Suppressor macrophage treated with lipopolysaccharide for 1 hour (primary cell): ENCODE results near the gene UBE2D4.
"Not testable (repeated sequence)": the region's sequence is repeated elsewhere in the genome, so short reads cannot be mapped to it uniquely, and the experiment has no call there.

Experiments
- DNase-seq, 3 donors: peaks; one replicate each; pipeline ENCODE4 v3.0.0-alpha.2; 2020 to 2022

UBE2D4 gene

GRCh38 chr7:43914795-43915194, 11.4 kb upstream of the UBE2D4 start:
- DNase-seq = no peak

GRCh38 chr7:43915907-43916306, 10.3 kb upstream of the UBE2D4 start:
- DNase-seq = no peak

- DNase-seq = no peak
Measured at GRCh38 chr7:43921423-43921822, 4.8 kb upstream of the UBE2D4 start.

- no peak for DNase-seq
Measured at GRCh38 chr7:43922726-43923125, 3.5 kb upstream of the UBE2D4 start.

GRCh38 chr7:43926798-43927123, 525 bp downstream of the UBE2D4 start:
- DNase-seq = no peak

- no peak for DNase-seq
Measured at GRCh38 chr7:43927810-43928209, 1.6 kb downstream of the UBE2D4 start.

GRCh38 chr7:43929529-43930457, 3.6 kb downstream of the UBE2D4 start:
- DNase-seq = no peak

- no peak for DNase-seq
Measured at GRCh38 chr7:43931346-43931745, 5.1 kb downstream of the UBE2D4 start.

- no peak for DNase-seq
Measured at GRCh38 chr7:43933902-43934560, 7.8 kb downstream of the UBE2D4 start.

- DNase-seq = no peak
Measured at GRCh38 chr7:43937444-43937843, 11.2 kb downstream of the UBE2D4 start.

GRCh38 chr7:43938892-43939482, 12.8 kb downstream of the UBE2D4 start:
- DNase-seq = no peak

GRCh38 chr7:43942250-43942649, 16.0 kb downstream of the UBE2D4 start:
- DNase-seq = no peak

- DNase-seq = no peak
Measured at GRCh38 chr7:43942997-43943396, 16.8 kb downstream of the UBE2D4 start.

GRCh38 chr7:43943417-43944187, 17.4 kb downstream of the UBE2D4 start:
- no peak for DNase-seq

GRCh38 chr7:43944286-43944685, 18.1 kb downstream of the UBE2D4 start:
- DNase-seq = no peak

GRCh38 chr7:43952028-43952427, 25.8 kb downstream of the UBE2D4 start:
- DNase-seq = no peak

- DNase-seq = no peak
Measured at GRCh38 chr7:43953071-43953470, 26.8 kb downstream of the UBE2D4 start.

- peak; percentile 14 to 22 (median 14) for DNase-seq
Measured at GRCh38 chr7:43954524-43955228, 28.4 kb downstream of the UBE2D4 start.

GRCh38 chr7:43956027-43956426, 29.8 kb downstream of the UBE2D4 start:
- no peak for DNase-seq

- no peak for DNase-seq
Measured at GRCh38 chr7:43960933-43961332, 34.7 kb downstream of the UBE2D4 start.

GRCh38 chr7:43966392-43966791, 40.2 kb downstream of the UBE2D4 start:
- not testable (repeated sequence) for DNase-seq
